Upper lobe of left lung (tissue), 4 donors: ENCODE measurements around the gene REX1BD.

Experiments used
- CTCF ChIP-seq, 6 experiments: fragments of 450-650 bp in 4 of 6; fragments of 200-600 bp in 2 of 6; sonication (generic) in 2 of 6; IDR thresholded peaks; one replicate each; pipeline ENCODE4 v1.5.1; 2016 to 2019; ENCODE audit warnings: antibody characterized with exemption in 6 of 6
- POLR2A ChIP-seq, 4 donors: fragments of 450-650 bp; IDR thresholded peaks; one replicate each; pipeline ENCODE4 v1.5.1; 2016 to 2017; ENCODE audit warnings: antibody characterized with exemption in 4 of 4, mild to moderate bottlenecking in 2 of 4
- POLR2AphosphoS5 ChIP-seq, 2 donors: sonication (generic); formaldehyde crosslinking; IDR thresholded peaks; one replicate each; pipeline ENCODE4 v1.5.1; 2017; ENCODE audit warnings: antibody characterized with exemption in 2 of 2

GRCh38 chr19:18558202-18558555 lies 30.4 kb upstream of the REX1BD start:
- TF ChIP-seq POLR2A (IDR thresholded peaks at IDR 0.05): no peak
- TF ChIP-seq CTCF (IDR thresholded peaks at IDR 0.05): no peak
- no peak for TF ChIP-seq POLR2AphosphoS5 (IDR thresholded peaks at IDR 0.05)
